H1 (cell line): Measurements from ENCODE around the gene KRT222.

Source experiments
- BACH1 ChIP-seq: IDR thresholded peaks from 2 replicates; pipeline ENCODE4 v1.6.1; 2012; ENCODE audit warnings: low read length, improper control_type of control experiment
- CHD2 ChIP-seq: IDR thresholded peaks from 2 replicates; pipeline ENCODE4 v1.6.1; 2012; ENCODE audit warnings: low read length, improper control_type of control experiment
- CREB1 ChIP-seq: IDR thresholded peaks from 2 replicates; pipeline ENCODE4 v1.6.1; 2012; ENCODE audit warnings: inconsistent platforms
- EP300 ChIP-seq, 2 experiments: IDR thresholded peaks; 1 replicate in 1 of 2; 2 replicates in 1 of 2; pipeline ENCODE4 v1.6.1; 2011 to 2012; ENCODE audit warnings: low read depth in 2 of 2, low read length in 2 of 2, mild to moderate bottlenecking in 2 of 2, borderline replicate concordance in 1 of 2, inconsistent platforms in 1 of 2, moderate library complexity in 1 of 2
- GABPA ChIP-seq: IDR thresholded peaks from 2 replicates; pipeline ENCODE4 v1.6.1; 2011; ENCODE audit warnings: mild to moderate bottlenecking, low read length, moderate library complexity, borderline replicate concordance; ENCODE audit not compliant: insufficient read depth
- JUN ChIP-seq: IDR thresholded peaks from 2 replicates; pipeline ENCODE4 v1.6.1; 2011; ENCODE audit warnings: low read depth, mild to moderate bottlenecking, improper control_type of control experiment, low read length
- JUND ChIP-seq: IDR thresholded peaks from 2 replicates; pipeline ENCODE4 v1.6.1; 2011; ENCODE audit warnings: mild to moderate bottlenecking, improper control_type of control experiment, low read length
- POLR2A ChIP-seq, 2 experiments: IDR thresholded peaks; 1 replicate in 1 of 2; 2 replicates in 1 of 2; pipeline ENCODE4 v1.6.1; 2011; ENCODE audit warnings: low read depth in 2 of 2, low read length in 2 of 2, mild to moderate bottlenecking in 2 of 2; ENCODE audit errors: control extremely low read depth in 1 of 2
- TAF1 ChIP-seq: IDR thresholded peaks from 2 replicates; pipeline ENCODE4 v1.6.1; 2011; ENCODE audit warnings: mild to moderate bottlenecking, low read depth, low read length
- ZNF274 ChIP-seq: IDR thresholded peaks from 2 replicates; pipeline ENCODE4 v1.7.0; 2012; ENCODE audit warnings: low read length, borderline replicate concordance; ENCODE audit errors: extremely low read depth
- TF ChIP-seq, protein P1 (sequence below), 3 experiments: IDR thresholded peaks; 1 replicate in 2 of 3; 2 replicates in 1 of 3; pipeline versions ENCODE4 v1.5.1 to v1.6.1; 2011; ENCODE audit warnings: low read length in 3 of 3, mild to moderate bottlenecking in 3 of 3, inconsistent platforms in 2 of 3, low read depth in 1 of 3, moderate library complexity in 1 of 3; ENCODE audit not compliant: insufficient read depth in 1 of 3; ENCODE audit errors: control extremely low read depth in 1 of 3

- TF ChIP-seq BACH1 (no peak), EP300 (IDR thresholded peaks at IDR 0.05; ENCODE audit: borderline replicate concordance in 1 of 2, low read depth in 2 of 2, low read length in 2 of 2) (no peak), CREB1 (no peak), POLR2A (IDR thresholded peaks at IDR 0.05; ENCODE audit: control extremely low read depth in 1 of 2, low read depth in 2 of 2, low read length in 2 of 2) (no peak), TAF1 (no peak), ZNF274 (no peak), CHD2 (no peak), GABPA (no peak), JUND (no peak), JUN (no peak)
- TF ChIP-seq, protein P1, sequence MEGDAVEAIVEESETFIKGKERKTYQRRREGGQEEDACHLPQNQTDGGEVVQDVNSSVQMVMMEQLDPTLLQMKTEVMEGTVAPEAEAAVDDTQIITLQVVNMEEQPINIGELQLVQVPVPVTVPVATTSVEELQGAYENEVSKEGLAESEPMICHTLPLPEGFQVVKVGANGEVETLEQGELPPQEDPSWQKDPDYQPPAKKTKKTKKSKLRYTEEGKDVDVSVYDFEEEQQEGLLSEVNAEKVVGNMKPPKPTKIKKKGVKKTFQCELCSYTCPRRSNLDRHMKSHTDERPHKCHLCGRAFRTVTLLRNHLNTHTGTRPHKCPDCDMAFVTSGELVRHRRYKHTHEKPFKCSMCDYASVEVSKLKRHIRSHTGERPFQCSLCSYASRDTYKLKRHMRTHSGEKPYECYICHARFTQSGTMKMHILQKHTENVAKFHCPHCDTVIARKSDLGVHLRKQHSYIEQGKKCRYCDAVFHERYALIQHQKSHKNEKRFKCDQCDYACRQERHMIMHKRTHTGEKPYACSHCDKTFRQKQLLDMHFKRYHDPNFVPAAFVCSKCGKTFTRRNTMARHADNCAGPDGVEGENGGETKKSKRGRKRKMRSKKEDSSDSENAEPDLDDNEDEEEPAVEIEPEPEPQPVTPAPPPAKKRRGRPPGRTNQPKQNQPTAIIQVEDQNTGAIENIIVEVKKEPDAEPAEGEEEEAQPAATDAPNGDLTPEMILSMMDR (IDR thresholded peaks at IDR 0.05; ENCODE audit: control extremely low read depth in 1 of 3, insufficient read depth in 1 of 3, low read depth in 1 of 3, low read length in 3 of 3) = no peak
Measured at GRCh38 chr17:40606548-40607353, 58.2 kb downstream of the KRT222 start.
